GM12892 (cell line): Measurements from ENCODE around the gene TMIE.

Source experiments
- POLR2A ChIP-seq: IDR thresholded peaks from 2 replicates; pipeline ENCODE4 v1.6.1; 2011; ENCODE audit warnings: low read depth, low read length, control low read depth
- POLR2AphosphoS5 ChIP-seq: IDR thresholded peaks from 2 replicates; pipeline ENCODE4 v1.6.1; 2011; ENCODE audit warnings: low read depth, low read length, control low read depth

DNA sequence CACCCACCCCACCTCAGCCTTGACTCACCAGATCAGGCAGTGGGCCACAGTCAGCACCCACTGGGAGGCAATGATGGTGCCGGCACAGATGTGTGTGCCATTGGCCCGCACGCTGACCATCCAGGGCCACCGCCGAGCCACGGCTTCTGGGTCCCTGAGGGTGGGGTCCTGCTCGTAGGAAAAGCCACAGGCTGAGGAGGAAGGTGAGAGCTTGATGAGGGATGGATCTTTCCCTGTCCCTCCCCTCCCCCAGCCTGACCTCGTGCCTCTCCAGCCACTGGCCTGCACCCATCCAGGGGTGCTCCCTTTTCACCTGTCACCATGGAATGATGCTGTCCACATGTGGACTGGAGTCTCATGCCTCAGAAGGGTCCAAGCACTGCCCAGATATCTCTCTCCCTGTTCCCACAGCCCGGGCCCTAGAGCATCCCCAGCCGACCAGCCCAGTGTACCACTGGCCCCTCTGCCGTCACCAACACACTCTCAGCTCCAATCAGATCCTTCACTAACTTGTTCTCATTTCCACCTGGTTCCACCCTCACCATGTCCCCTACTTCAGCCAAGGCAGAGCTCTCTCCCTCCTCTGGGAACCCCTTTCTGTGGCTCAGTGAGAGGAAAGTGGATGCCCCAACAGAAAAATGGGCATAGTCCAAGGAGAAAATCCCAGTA lies 14.4 kb downstream of the TMIE start:
- no peak for TF ChIP-seq POLR2A
- no peak for TF ChIP-seq POLR2AphosphoS5
